Cardiac muscle cell (in vitro differentiated cells and primary cell): ENCODE results near the gene CD209. TPM values are rescaled to one million over a fixed set of nuclear protein-coding genes. Genes with fewer than 3 reads are reported as not detected.

Experiments used
- DNase-seq, 2 donors: peaks; one replicate each; pipeline versions ENCODE4 v3.0.0 to v3.0.0-alpha.2; 2010 to 2017; ENCODE audit warnings: low read depth in 1 of 2, low spot score in 1 of 2
- H3K27ac ChIP-seq: fragments of 200-600 bp; sonication (generic); 2 replicates; pipeline ENCODE4 v1.5.1; 2016
- H3K27me3 ChIP-seq: fragments of 200-600 bp; sonication (generic); 2 replicates; pipeline ENCODE4 v1.6.0; 2016; ENCODE audit warnings: control low read depth
- H3K36me3 ChIP-seq: fragments of 200-600 bp; sonication (generic); 2 replicates; pipeline ENCODE4 v1.5.1; 2016; ENCODE audit warnings: control low read depth
- H3K4me1 ChIP-seq: fragments of 200-600 bp; sonication (generic); 2 replicates; pipeline ENCODE4 v1.8.1; 2017; ENCODE audit warnings: low read depth, mild to moderate bottlenecking, mixed run types
- H3K4me3 ChIP-seq: fragments of 200-600 bp; sonication (generic); 2 replicates; pipeline ENCODE4 v1.5.1; 2016; ENCODE audit warnings: mild to moderate bottlenecking
- H3K9me3 ChIP-seq: fragments of 200-600 bp; sonication (generic); 2 replicates; pipeline ENCODE4 v1.5.1; 2017; ENCODE audit warnings: low read depth, mild to moderate bottlenecking, control low read depth
- CTCF ChIP-seq: IDR thresholded peaks from 2 replicates; pipeline ENCODE4 v1.5.1; 2012; ENCODE audit warnings: low read depth, mild to moderate bottlenecking, low read length
- polyA plus RNA-seq: library from polyadenylated mRNA; unstranded; fragments of >200 nt; fragmentation: Nextera tagmentation; extraction: Ambion mirVana; gene quantifications from 2 replicates; pipeline ENCODE4 v1.2.1, GENCODE V29; 2016
- total RNA-seq: library from RNA; depleted of rRNA; stranded (reverse); fragments of >200 nt; gene quantifications from 2 replicates; pipeline ENCODE4 v1.2.3, GENCODE V29; 2016

CD209 gene
- total and polyA plus RNA-seq, 2 experiments from 2014 or later = not detected

DNA sequence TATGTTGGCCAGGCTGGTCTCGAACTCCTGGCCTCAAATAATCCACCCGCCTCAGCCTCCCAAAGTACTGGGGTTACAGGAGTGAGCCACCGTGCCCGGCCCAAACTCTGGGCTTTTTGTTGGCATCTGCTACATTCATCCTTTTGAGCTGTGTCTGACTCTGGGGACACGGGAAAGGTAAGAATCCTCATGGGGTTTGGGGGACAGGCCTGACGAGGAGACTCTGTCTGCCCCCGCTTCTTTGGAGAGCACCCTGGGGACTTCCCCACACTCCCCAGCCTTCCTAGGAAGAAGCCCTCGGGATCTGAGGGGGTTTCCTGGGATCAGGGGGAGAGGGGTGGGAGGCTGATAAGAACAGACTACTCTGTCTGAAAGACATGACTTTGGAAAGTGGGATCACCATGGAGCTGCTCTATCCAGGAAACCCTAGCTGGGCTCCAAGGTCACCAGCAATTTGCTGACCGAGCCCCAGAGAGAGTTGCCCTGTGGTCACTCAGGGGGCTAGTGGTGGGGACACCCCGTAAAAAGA is 37.3 kb downstream of the CD209 start:
- Histone ChIP-seq H3K36me3 (no peaks in the 10 kb centered on the region), H3K27me3 (no peaks in the 10 kb centered on the region), H3K4me1 (no peaks in the 10 kb centered on the region), H3K9me3 (no peaks in the 10 kb centered on the region), H3K27ac (no peak overlapping the region), H3K4me3 (no peak overlapping the region)
- no peak for DNase-seq
- TF ChIP-seq CTCF = no peak

DNA sequence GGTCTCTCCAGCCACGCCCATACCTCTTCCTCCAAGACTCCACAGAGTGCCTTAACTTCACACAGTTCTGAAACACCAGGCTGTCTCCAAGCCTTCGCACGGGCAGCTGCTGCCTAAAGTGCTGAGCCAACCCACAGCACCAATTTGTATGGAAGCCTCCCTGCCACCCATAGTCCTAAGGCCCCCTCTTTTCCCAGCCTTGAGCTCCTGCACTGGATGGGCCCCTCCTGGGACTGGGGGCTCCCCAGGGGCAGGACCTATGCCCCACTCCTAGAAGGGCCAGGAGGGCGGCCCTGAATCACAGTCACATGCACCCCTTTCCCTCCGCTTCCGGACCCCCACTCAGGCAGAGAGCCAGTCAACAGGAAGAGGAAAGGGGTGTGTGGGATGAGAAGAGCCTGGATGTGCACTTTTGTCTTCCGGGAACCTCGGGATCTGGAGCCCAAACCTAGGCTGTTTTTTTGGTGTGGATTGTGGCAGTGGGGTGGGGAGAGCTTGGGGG is 40.3 kb downstream of the CD209 start:
- H3K4me3 ChIP-seq = no peak overlapping the region
- no peak overlapping the region for H3K27ac ChIP-seq

GRCh38 chr19:7706188-7706954 is 41.0 kb downstream of the CD209 start:
- Histone ChIP-seq H3K27me3 (no peaks in the 10 kb centered on the region), H3K27ac (no peak overlapping the region), H3K36me3 (no peaks in the 10 kb centered on the region), H3K9me3 (no peaks in the 10 kb centered on the region), H3K4me1 (no peaks in the 10 kb centered on the region), H3K4me3 (no peak overlapping the region)
- TF ChIP-seq CTCF = no peak
- DNase-seq = no peak

More for the DNA sequence above, 40.3 kb downstream of the CD209 start:
- Histone ChIP-seq H3K36me3 (no peaks in the 10 kb centered on the region), H3K27me3 (no peaks in the 10 kb centered on the region), H3K4me1 (no peaks in the 10 kb centered on the region), H3K9me3 (no peaks in the 10 kb centered on the region)
- TF ChIP-seq CTCF = no peak
- DNase-seq = no peak

- DNase-seq = no peak
- Histone ChIP-seq H3K27ac (no peak overlapping the region), H3K9me3 (no peaks in the 10 kb centered on the region)
Measured at GRCh38 chr19:7705387-7706187, 41.7 kb downstream of the CD209 start.

More at GRCh38 chr19:7705387-7706187, 41.7 kb downstream of the CD209 start:
- no peaks in the 10 kb centered on the region for H3K27me3 ChIP-seq
- no peaks in the 10 kb centered on the region for H3K36me3 ChIP-seq
- no peak for TF ChIP-seq CTCF
- H3K4me1 ChIP-seq = no peaks in the 10 kb centered on the region
- no peak overlapping the region for H3K4me3 ChIP-seq
